A673 (cell line): ENCODE results near the gene NIM1K.

Experiments used
- EZH2 ChIP-seq: fragments of 200-600 bp; sonication (generic); IDR thresholded peaks from 2 replicates; pipeline ENCODE4 v1.6.1; 2017; ENCODE audit warnings: borderline replicate concordance, low read depth, mild to moderate bottlenecking, mixed read lengths, antibody characterized with exemption, low read length; ENCODE audit not compliant: poor library complexity, severe bottlenecking
- TF ChIP-seq, protein P1 (sequence below): fragments of 300-800, 200-600 bp; sonication (generic); conservative IDR thresholded peaks from 2 replicates; pipeline ENCODE4 v1.5.1; 2017; ENCODE audit warnings: low read depth, mild to moderate bottlenecking, antibody characterized with exemption, low read length, moderate library complexity, mixed read lengths

DNA sequence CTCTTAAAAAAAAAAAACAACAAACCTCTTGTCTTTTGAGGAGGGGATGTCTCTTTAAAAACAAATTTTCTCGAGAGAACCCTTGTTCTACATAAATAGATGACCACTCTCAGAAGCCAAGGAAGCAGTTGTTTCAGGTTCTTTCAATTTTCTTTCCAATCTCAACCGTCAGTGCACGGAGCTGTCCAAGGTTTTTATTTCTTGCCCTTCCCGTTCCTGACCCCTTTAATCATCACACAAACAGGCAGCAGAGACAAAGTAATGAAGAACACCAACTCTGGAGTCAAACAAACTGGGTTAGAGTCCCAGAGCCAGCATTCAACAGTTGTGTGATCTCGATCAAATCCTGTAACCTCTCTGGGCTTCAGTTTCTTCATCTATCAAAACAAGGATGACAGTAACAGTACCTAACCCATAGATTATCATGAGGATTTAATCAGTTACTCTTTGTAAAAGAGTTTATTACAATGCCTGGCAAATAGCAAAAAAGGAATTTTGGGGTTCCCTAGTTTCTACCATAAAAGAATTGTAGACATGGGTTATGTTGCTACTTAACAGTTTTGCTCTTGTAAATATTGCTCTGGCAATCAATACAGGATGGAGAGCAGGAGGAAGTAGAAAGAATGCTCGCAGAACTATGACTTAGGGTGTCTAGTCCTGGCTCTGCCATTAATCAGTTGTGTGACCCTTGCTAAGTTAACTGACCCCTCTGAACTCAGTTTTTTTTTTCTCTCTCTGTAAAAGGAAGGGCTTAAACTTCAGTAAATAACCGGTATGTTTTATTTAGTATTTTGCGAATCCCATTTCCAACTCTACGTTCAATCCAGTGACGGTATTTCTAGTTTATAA, 1.0 kb upstream of the NIM1K start:
- no peak for TF ChIP-seq EZH2
- TF ChIP-seq, protein P1, sequence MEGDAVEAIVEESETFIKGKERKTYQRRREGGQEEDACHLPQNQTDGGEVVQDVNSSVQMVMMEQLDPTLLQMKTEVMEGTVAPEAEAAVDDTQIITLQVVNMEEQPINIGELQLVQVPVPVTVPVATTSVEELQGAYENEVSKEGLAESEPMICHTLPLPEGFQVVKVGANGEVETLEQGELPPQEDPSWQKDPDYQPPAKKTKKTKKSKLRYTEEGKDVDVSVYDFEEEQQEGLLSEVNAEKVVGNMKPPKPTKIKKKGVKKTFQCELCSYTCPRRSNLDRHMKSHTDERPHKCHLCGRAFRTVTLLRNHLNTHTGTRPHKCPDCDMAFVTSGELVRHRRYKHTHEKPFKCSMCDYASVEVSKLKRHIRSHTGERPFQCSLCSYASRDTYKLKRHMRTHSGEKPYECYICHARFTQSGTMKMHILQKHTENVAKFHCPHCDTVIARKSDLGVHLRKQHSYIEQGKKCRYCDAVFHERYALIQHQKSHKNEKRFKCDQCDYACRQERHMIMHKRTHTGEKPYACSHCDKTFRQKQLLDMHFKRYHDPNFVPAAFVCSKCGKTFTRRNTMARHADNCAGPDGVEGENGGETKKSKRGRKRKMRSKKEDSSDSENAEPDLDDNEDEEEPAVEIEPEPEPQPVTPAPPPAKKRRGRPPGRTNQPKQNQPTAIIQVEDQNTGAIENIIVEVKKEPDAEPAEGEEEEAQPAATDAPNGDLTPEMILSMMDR = no peak
